ENCODE results near the gene ANGPT4.

Gene ANGPT4

DNA sequence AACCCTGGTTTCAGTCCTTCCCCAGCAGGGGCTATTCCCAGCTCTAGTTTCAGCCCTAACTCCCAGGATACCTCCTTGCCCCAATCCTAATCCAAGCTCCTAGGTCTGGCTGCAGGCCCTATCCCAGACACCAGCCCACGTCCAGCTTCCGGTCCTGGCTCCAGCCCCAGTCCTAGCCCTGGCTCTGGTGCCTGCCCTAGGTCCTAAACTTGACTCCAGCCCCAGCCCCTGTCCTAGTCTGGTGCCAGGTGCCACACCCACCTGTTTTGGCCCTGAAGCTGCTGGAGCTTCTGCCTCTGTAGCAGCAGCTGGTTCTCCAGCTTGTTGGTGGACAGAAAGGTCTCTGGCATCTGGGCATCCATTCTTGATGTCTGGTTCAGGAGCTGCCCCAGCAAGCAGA lies 28.1 kb downstream of the ANGPT4 start:
- TF ChIP-seq, protein P1, sequence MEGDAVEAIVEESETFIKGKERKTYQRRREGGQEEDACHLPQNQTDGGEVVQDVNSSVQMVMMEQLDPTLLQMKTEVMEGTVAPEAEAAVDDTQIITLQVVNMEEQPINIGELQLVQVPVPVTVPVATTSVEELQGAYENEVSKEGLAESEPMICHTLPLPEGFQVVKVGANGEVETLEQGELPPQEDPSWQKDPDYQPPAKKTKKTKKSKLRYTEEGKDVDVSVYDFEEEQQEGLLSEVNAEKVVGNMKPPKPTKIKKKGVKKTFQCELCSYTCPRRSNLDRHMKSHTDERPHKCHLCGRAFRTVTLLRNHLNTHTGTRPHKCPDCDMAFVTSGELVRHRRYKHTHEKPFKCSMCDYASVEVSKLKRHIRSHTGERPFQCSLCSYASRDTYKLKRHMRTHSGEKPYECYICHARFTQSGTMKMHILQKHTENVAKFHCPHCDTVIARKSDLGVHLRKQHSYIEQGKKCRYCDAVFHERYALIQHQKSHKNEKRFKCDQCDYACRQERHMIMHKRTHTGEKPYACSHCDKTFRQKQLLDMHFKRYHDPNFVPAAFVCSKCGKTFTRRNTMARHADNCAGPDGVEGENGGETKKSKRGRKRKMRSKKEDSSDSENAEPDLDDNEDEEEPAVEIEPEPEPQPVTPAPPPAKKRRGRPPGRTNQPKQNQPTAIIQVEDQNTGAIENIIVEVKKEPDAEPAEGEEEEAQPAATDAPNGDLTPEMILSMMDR (IDR thresholded peaks at IDR 0.05; ENCODE audit: insufficient read depth, low read depth, low read length, missing control alignments) = no peak
- no peak overlapping the region for H3K4me3 ChIP-seq (ENCODE audit: low read depth, low read length)
- DNase-seq (ENCODE audit: low read depth) = no peak

DNA sequence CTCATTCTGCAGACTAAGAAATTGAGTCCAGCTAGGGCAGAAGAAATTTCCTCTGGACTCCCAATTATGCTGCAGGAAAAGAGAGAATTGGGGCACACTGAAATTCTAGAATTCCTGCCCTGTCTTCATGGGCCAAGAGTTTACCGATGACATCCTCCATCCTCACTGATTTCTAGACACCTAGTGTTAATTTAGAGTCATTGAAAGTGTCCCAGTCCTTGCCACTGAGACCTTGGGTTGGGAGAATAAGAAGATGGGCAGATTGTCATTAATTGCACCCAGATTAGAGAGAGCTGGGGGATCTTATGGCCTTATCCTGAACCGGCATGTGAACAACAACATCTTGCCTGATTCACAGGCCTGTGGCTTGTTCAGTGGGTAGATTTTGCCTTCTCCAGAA lies 29.0 kb downstream of the ANGPT4 start:
- TF ChIP-seq, protein P1 (IDR thresholded peaks at IDR 0.05; ENCODE audit: insufficient read depth, low read depth, low read length, missing control alignments) = no peak

DNA sequence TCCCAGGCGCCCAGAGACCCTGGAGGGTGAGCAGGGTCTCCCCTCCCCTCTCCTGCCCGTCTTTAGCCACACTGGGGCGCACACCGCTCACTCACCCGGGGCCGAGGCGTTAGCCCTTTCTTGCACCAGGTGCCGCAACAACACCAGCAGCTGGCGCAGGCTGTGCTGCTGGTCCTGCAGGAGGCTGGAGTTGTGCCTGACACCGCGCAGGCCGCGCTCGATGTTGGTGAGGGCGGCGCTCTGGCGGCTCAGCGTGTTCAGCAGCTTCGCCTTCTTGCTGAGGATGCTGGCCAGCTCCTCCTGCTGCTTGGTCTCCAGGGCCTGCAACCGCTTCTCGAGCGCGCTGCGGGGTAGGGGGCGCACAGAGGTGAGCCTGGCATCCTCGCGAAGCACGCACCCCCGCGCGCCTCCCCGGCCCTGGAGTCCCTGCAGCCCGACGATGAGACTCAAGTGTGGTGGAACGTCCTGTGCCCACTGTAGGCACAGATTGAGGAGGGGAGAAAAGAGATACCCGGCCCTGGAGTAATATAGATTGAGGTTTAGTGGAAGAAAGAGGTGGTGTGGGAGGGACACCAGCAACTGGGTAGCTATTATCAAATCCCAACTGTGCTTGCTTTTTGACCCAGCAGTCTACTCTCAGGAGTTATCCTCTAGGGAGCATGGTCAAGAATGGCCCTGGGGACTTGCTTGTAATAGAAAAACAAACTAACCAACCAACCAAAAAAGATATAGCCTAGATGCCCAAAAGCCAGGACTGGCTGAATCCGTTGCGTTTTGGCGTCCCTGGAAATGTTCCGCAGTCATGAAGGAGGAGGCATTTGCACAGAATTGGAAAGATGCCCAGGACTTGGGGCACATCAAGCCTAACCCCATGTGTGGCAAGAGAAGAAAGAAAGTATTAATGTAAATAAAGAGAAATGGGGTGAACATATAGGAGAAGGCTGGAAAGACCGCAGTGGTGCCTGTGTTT lies 30.9 kb downstream of the ANGPT4 start:
- H3K4me3 ChIP-seq (ENCODE audit: low read depth, low read length) = no peak overlapping the region
- DNase-seq (ENCODE audit: low read depth) = peak; percentile 5
- TF ChIP-seq, protein P1 (IDR thresholded peaks at IDR 0.05; ENCODE audit: insufficient read depth, low read depth, low read length, missing control alignments) = no peak

More for the DNA sequence above, 29.0 kb downstream of the ANGPT4 start:
- DNase-seq (ENCODE audit: low read depth) = no peak
- no peak overlapping the region for H3K4me3 ChIP-seq (ENCODE audit: low read depth, low read length)

DNA sequence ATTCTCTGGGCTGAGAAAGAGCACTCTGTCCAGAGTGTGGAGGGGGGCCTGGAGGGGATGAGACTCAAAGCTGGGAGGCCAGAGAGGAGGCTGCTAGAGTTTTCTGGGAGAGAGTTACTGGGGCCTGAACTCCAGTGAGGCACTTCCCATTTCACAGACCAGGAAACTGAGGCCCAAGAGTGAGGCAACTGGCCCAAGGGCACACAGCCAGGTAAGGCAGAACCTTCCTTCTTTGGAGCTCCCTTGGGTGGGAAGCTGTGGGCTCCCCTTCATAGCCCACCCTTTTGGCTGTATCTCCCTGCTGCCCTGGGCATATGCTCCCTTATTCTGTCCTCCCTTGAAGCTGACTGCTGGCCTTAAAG lies 34.4 kb downstream of the ANGPT4 start:
- no peak overlapping the region for H3K4me3 ChIP-seq (ENCODE audit: low read depth, low read length)
- DNase-seq (ENCODE audit: low read depth) = no peak
- TF ChIP-seq, protein P1 (IDR thresholded peaks at IDR 0.05; ENCODE audit: insufficient read depth, low read depth, low read length, missing control alignments) = no peak

DNA sequence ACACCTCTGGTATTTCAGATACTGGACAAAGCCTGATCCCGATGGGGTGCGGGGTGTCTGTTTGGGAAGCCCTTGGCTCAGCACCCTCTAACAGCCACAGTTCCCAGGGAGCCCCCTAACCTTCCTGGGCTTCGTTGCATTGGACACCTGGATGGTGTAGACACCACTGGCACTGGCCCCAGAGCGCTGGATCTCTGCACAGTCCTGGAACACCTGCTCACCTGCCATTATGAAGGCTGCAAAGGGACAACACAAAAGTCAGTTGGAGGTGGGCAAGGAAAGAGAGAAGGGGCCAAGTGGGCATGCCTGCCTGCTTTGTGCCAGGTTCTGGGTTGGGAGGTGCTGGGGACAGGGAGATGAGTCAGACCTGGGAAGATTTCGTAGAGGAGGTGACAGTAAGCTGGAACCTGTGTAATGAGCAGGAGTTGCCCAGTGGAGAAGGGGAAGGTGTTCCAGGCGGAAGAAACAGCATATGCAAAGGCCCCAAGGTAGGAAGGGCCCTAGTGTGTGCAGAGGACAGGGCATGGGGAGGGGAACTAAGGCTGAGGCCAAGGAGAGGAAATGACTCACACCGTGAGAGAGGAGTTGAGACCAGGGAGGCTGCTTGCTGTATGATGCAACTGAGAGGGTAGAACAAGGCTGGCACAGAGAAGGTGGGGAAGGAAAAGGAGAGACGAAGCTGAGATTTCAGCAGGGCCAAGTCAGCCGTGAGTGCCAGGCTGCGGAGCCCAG lies 34.9 kb downstream of the ANGPT4 start:
- peak; percentile 11 for DNase-seq (ENCODE audit: low read depth)
- H3K4me3 ChIP-seq (ENCODE audit: low read depth, low read length) = no peak overlapping the region
- TF ChIP-seq, protein P1 (IDR thresholded peaks at IDR 0.05; ENCODE audit: insufficient read depth, low read depth, low read length, missing control alignments) = no peak

DNA sequence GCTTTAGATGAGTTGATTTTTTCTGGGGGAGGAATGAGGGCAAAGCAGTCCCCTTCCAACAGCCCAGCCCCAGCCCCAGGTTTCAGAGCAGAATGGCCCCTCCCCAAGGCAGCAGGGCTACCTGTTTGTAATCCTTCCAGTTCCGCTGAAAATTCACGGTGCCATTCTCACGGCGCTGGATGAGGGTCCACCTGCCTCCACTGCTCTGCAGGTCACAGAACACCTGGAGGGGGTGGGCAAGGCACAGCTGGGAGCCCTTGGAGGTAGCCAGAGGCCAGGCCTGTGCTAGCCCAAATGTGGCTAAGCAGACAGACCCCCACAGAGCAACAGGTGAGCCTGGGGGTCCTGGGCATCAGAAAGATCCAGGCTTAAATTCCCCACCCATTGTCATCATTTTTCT lies 36.5 kb downstream of the ANGPT4 start:
- H3K4me3 ChIP-seq (ENCODE audit: low read depth, low read length) = no peak overlapping the region
- DNase-seq (ENCODE audit: low read depth) = no peak
- TF ChIP-seq, protein P1 (IDR thresholded peaks at IDR 0.05; ENCODE audit: insufficient read depth, low read depth, low read length, missing control alignments) = no peak

Data from GM12865 (cell line).